ENCODE data around the gene RNPS1. TPM values are rescaled to one million over a fixed set of nuclear protein-coding genes. Genes with fewer than 3 reads are reported as not detected.

Gene RNPS1
- total RNA-seq, 5 donors from 2014 or later (not counting 1 experiment from before 2014, with no cell fraction given): 163 to 203 (median 181) TPM

DNA sequence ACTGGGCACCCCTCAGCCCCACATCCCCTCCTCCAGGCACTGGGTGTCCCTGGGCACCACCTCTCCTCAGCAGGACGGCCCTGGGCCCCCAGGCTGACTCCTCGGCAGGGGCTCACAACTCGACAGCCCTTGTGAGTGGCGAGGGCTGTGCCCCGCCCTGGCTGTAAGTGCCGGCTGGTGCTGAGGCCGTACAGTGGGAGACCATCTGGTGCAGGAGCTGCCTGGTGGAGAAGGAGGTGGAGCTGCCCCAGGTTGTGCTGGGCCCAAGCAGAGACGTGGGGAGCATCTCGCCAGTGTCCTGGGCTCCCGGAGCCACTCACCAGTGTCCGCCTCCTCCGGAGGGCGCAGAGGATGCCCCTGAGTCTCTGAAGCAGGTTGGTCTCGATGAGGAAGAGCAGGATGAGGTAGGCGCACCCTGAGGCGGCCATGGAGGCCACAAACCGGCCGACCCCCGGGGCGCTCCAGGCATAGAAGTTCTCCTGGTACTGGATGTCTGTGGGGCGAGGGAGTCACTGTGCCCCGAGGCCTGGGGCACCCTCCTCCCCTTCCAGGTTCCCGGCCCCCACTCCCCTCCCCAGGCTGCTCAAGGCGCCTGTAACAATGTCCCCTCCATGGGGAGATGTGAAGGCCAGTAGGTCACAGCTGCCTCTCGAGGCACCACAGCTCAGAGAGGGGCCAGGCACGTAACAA lies 15.1 kb upstream of the RNPS1 start:
- DNase-seq (no peak), ATAC-seq (replicated peaks in 1 of 4) (no peak)
- Mint-ChIP-seq H3K27ac (no peak overlapping the region), H3K36me3 (peaks cover 8% of the 10 kb centered on the region), H3K9me3 (no peaks in the 10 kb centered on the region), H3K27me3 (no peaks in the 10 kb centered on the region), H3K4me3 (no peak overlapping the region), H3K4me1 (no peaks in the 10 kb centered on the region)
- Histone ChIP-seq H3K27ac (ENCODE audit: low read length) (no peak overlapping the region), H3K9me3 (no peaks in the 10 kb centered on the region), H3K4me3 (ENCODE audit: control insufficient read depth in 1 of 2, extremely low read depth in 1 of 2, low read length in 1 of 2) (no peak overlapping the region), H3K36me3 (ENCODE audit: control insufficient read depth in 2 of 2, extremely low read depth in 1 of 2, insufficient read depth in 1 of 2, low read length in 1 of 2) (no peaks in the 10 kb centered on the region), H3K27me3 (replicated peaks in 1 of 2; ENCODE audit: control insufficient read depth in 2 of 2, extremely low read depth in 1 of 2, insufficient read depth in 2 of 2, low read length in 1 of 2) (no peaks in the 10 kb centered on the region), H3K4me1 (ENCODE audit: control insufficient read depth in 1 of 2, extremely low read depth in 1 of 2, insufficient read depth in 2 of 2, low read length in 2 of 2) (no peaks in the 10 kb centered on the region)
- ChIA-PET CTCF (no interaction called here), POLR2A (no interaction called here)
- WGBS (ENCODE audit: insufficient coverage): 85% methylated on average over 10 of the region's 26 CpGs

DNA sequence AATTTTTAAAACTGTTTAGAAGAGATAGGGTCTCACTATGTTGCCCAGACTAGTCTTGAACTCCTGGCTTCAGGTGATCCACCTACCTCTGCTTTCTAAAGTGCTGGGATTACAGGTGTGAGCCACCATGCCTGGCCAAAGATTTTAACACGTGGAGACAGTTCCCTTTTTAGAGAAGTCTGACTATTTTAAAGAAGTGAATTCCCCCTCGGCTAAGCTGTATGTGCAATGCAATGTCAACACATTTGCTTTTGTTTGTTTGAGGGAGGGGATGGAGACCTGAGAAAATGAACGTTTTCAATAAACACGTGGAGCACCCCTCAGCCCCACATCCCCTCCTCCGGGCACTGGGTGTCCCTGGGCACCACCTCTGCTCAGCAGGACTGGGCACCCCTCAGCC lies 14.3 kb upstream of the RNPS1 start:
- no peaks in the 10 kb centered on the region for H3K4me1 Mint-ChIP-seq
- H3K36me3 ChIP-seq (ENCODE audit: control insufficient read depth in 2 of 2, extremely low read depth in 1 of 2, insufficient read depth in 1 of 2, low read length in 1 of 2): no peaks in the 10 kb centered on the region
- no peak for DNase-seq
- H3K4me3 ChIP-seq (ENCODE audit: control insufficient read depth in 1 of 2, extremely low read depth in 1 of 2, low read length in 1 of 2): no peak overlapping the region
- H3K27ac ChIP-seq (ENCODE audit: low read length): no peak overlapping the region
- no peak for ATAC-seq (replicated peaks in 1 of 4)
- H3K27me3 Mint-ChIP-seq: no peaks in the 10 kb centered on the region
- H3K36me3 Mint-ChIP-seq: peaks cover 8% of the 10 kb centered on the region
- no peaks in the 10 kb centered on the region for H3K27me3 ChIP-seq (replicated peaks in 1 of 2; ENCODE audit: control insufficient read depth in 2 of 2, extremely low read depth in 1 of 2, insufficient read depth in 2 of 2, low read length in 1 of 2)
- WGBS (ENCODE audit: insufficient coverage): no CpG with 5 or more reads among the region's 5 CpGs
- H3K4me1 ChIP-seq (ENCODE audit: control insufficient read depth in 1 of 2, extremely low read depth in 1 of 2, insufficient read depth in 2 of 2, low read length in 2 of 2): no peaks in the 10 kb centered on the region
- H3K9me3 ChIP-seq: no peaks in the 10 kb centered on the region
- ChIA-PET CTCF (no interaction called here), POLR2A (no interaction called here)
- no peaks in the 10 kb centered on the region for H3K9me3 Mint-ChIP-seq
- no peak overlapping the region for H3K4me3 Mint-ChIP-seq
- H3K27ac Mint-ChIP-seq: no peak overlapping the region

DNA sequence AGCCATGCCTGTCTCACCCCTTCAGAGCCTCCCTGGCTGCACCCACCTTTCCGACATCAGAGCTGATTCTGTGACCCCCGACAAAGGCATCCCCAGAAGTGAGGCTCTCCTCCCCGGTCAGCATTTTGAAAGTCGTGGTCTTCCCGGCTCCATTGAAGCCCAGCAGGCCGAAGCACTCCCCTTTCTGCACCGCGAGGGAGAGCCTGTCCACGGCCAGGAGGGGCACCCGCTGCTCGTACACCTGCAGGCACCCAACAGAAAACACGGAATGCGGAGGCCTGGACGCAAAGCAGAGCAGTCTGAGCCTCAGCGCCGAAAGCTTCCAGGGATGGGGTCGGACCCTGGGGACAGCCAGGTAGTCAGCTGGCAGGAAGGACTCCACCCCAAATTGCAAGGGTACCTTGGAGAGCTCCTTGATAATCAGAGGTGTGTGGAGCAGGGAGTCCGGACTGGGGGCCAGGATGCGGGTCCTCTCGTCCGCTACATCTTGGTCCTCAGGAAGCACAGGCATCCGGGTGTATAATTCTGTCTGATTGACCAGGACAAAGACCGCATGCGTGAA lies 13.1 kb upstream of the RNPS1 start:
- Histone ChIP-seq H3K9me3 (no peaks in the 10 kb centered on the region), H3K36me3 (ENCODE audit: control insufficient read depth in 2 of 2, extremely low read depth in 1 of 2, insufficient read depth in 1 of 2, low read length in 1 of 2) (no peaks in the 10 kb centered on the region), H3K4me1 (ENCODE audit: control insufficient read depth in 1 of 2, extremely low read depth in 1 of 2, insufficient read depth in 2 of 2, low read length in 2 of 2) (no peaks in the 10 kb centered on the region), H3K27ac (ENCODE audit: low read length) (no peak overlapping the region), H3K27me3 (replicated peaks in 1 of 2; ENCODE audit: control insufficient read depth in 2 of 2, extremely low read depth in 1 of 2, insufficient read depth in 2 of 2, low read length in 1 of 2) (no peaks in the 10 kb centered on the region), H3K4me3 (ENCODE audit: control insufficient read depth in 1 of 2, extremely low read depth in 1 of 2, low read length in 1 of 2) (no peak overlapping the region)
- Mint-ChIP-seq H3K27me3 (no peaks in the 10 kb centered on the region), H3K27ac (no peak overlapping the region), H3K9me3 (no peaks in the 10 kb centered on the region), H3K4me3 (no peak overlapping the region), H3K4me1 (no peaks in the 10 kb centered on the region), H3K36me3 (peaks cover 8% of the 10 kb centered on the region)
- no peak for DNase-seq
- ChIA-PET POLR2A (interaction anchor here in 1 of 2 donors (0.6 kb wide), 1 partner anchor 24 kb away, joined by 3 read pairs; no protein-coding TSS in a partner anchor), CTCF (interaction anchor here in 1 of 2 donors (0.6 kb wide), 1 partner anchor 49 kb away, joined by 7 read pairs; no protein-coding TSS in a partner anchor)
- WGBS (ENCODE audit: insufficient coverage): 92% methylated on average over 23 of the region's 24 CpGs
- no peak for ATAC-seq (replicated peaks in 1 of 4)

DNA sequence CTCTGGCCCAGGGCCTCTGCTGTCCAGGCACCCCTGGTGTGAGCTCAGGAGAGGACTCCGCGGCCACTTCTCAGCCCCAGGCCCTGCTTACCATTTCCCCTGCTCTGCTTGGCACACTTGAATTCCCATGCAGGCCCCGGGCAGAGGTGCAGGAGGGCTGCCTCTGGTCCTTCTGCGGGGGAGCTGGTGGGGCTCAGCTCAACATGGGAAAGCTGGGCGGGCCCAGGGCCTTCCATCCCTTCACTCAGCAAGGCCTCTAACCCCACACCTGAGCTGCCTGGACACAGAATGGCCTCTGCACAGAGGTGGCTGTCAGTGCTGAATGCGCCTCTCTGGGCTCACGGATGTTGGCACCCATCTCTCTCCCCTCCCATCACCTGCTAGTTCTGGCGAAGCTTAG lies 12.5 kb upstream of the RNPS1 start:
- no peak overlapping the region for H3K4me3 ChIP-seq (ENCODE audit: control insufficient read depth in 1 of 2, extremely low read depth in 1 of 2, low read length in 1 of 2)
- no peak for ATAC-seq (replicated peaks in 1 of 4)
- no peak for DNase-seq
- Mint-ChIP-seq H3K27me3 (no peaks in the 10 kb centered on the region), H3K27ac (no peak overlapping the region), H3K4me1 (no peaks in the 10 kb centered on the region), H3K36me3 (peaks cover 8% of the 10 kb centered on the region), H3K4me3 (no peak overlapping the region), H3K9me3 (no peaks in the 10 kb centered on the region)
- H3K4me1 ChIP-seq (ENCODE audit: control insufficient read depth in 1 of 2, extremely low read depth in 1 of 2, insufficient read depth in 2 of 2, low read length in 2 of 2): no peaks in the 10 kb centered on the region
- H3K27ac ChIP-seq (ENCODE audit: low read length): no peak overlapping the region
- no peaks in the 10 kb centered on the region for H3K36me3 ChIP-seq (ENCODE audit: control insufficient read depth in 2 of 2, extremely low read depth in 1 of 2, insufficient read depth in 1 of 2, low read length in 1 of 2)
- ChIA-PET POLR2A (interaction anchor here in 1 of 2 donors (0.6 kb wide), 1 partner anchor 25 kb away, joined by 3 read pairs; no protein-coding TSS in a partner anchor), CTCF (no interaction called here)
- H3K9me3 ChIP-seq: no peaks in the 10 kb centered on the region
- WGBS (ENCODE audit: insufficient coverage): 90% methylated on average over 6 of the region's 8 CpGs
- no peaks in the 10 kb centered on the region for H3K27me3 ChIP-seq (replicated peaks in 1 of 2; ENCODE audit: control insufficient read depth in 2 of 2, extremely low read depth in 1 of 2, insufficient read depth in 2 of 2, low read length in 1 of 2)

DNA sequence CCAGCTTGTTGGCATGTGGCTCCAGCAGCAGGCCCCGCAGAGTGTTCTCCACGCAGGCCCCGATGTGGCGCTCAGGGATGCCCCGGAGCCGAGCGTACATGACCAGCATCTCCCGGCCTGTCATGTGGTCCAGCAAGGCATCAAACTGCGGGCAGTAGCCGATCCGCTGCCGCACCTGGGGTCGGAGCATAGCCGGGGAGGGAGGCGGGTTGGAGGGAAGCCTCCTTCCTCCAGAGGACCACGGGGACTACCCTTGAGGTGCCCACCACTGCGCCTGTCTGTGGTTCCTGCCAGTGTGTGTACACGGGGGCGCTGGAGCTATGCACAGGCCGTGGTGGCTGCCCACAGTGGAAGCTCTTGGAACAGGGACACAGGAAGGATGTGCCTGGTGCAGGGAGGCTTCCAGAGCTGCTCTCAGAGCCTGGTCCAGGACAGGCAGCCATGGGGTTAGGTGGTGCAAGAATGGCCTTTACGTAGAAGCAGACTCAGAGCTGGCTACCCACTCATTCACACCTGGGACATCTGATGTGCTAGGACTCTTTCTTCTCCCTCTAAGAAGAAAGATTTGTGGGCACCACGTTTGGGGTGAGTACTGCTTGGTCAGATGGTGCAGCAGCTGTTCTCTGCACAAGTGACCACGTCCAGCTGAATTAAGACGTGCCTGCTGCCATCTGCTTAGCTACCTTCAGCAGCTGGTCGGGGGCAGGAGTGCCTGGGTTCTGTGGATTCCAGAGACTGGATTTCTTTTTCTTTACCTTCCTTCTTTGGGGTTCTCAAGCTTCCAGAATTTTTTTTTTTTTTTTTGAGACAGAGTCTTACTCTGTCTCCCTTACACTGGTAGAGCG lies 11.3 kb upstream of the RNPS1 start:
- H3K4me3 ChIP-seq (ENCODE audit: control insufficient read depth in 1 of 2, extremely low read depth in 1 of 2, low read length in 1 of 2): no peak overlapping the region
- ChIA-PET CTCF (interaction anchor here in 1 of 2 donors (0.6 to 0.7 kb wide), 2 partner anchors 42 to 124 kb away, joined by 4 to 5 read pairs; no protein-coding TSS in a partner anchor), POLR2A (interaction anchor here in 1 of 2 donors (0.6 kb wide), 1 partner anchor 219 kb away, joined by 4 read pairs; no protein-coding TSS in a partner anchor)
- no peak overlapping the region for H3K27ac ChIP-seq (ENCODE audit: low read length)
- Mint-ChIP-seq H3K27ac (no peak overlapping the region), H3K9me3 (no peaks in the 10 kb centered on the region), H3K36me3 (peaks cover 8% of the 10 kb centered on the region), H3K4me3 (no peak overlapping the region), H3K27me3 (no peaks in the 10 kb centered on the region), H3K4me1 (no peaks in the 10 kb centered on the region)
- H3K4me1 ChIP-seq (ENCODE audit: control insufficient read depth in 1 of 2, extremely low read depth in 1 of 2, insufficient read depth in 2 of 2, low read length in 2 of 2): no peaks in the 10 kb centered on the region
- H3K27me3 ChIP-seq (replicated peaks in 1 of 2; ENCODE audit: control insufficient read depth in 2 of 2, extremely low read depth in 1 of 2, insufficient read depth in 2 of 2, low read length in 1 of 2): no peaks in the 10 kb centered on the region
- 90% methylated on average over 21 of the region's 26 CpGs for WGBS (ENCODE audit: insufficient coverage)
- DNase-seq (no peak), ATAC-seq (replicated peaks in 1 of 4) (no peak)
- no peaks in the 10 kb centered on the region for H3K9me3 ChIP-seq
- no peaks in the 10 kb centered on the region for H3K36me3 ChIP-seq (ENCODE audit: control insufficient read depth in 2 of 2, extremely low read depth in 1 of 2, insufficient read depth in 1 of 2, low read length in 1 of 2)

DNA sequence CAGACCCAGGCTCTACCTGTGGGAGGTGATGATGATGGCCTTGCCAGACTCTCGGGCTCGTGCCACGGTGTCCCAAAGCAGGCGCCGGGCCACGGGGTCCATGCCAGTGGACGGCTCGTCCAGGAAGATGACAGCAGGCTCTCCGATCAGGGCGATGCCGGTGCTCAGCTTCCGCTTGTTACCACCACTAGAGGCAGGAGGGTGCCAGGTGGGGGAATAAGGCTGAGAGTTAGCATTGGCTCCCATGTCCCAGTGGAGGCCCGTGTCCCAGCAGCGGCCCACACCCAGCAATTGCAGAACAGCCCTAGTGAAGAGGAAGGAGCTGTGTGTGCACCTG lies 10.3 kb upstream of the RNPS1 start:
- no peaks in the 10 kb centered on the region for H3K27me3 Mint-ChIP-seq
- ChIA-PET POLR2A (no interaction called here), CTCF (no interaction called here)
- Histone ChIP-seq H3K27me3 (replicated peaks in 1 of 2; ENCODE audit: control insufficient read depth in 2 of 2, extremely low read depth in 1 of 2, insufficient read depth in 2 of 2, low read length in 1 of 2) (no peaks in the 10 kb centered on the region), H3K36me3 (ENCODE audit: control insufficient read depth in 2 of 2, extremely low read depth in 1 of 2, insufficient read depth in 1 of 2, low read length in 1 of 2) (no peaks in the 10 kb centered on the region), H3K4me1 (ENCODE audit: control insufficient read depth in 1 of 2, extremely low read depth in 1 of 2, insufficient read depth in 2 of 2, low read length in 2 of 2) (no peaks in the 10 kb centered on the region), H3K27ac (ENCODE audit: low read length) (no peak overlapping the region), H3K4me3 (ENCODE audit: control insufficient read depth in 1 of 2, extremely low read depth in 1 of 2, low read length in 1 of 2) (no peak overlapping the region), H3K9me3 (no peaks in the 10 kb centered on the region)
- ATAC-seq (replicated peaks in 1 of 4) (no peak), DNase-seq (no peak)
- H3K27ac Mint-ChIP-seq: no peak overlapping the region
- no peaks in the 10 kb centered on the region for H3K9me3 Mint-ChIP-seq
- H3K36me3 Mint-ChIP-seq: peaks cover 4% of the 10 kb centered on the region
- 97% methylated on average over 14 of the region's 14 CpGs for WGBS (ENCODE audit: insufficient coverage)
- no peak overlapping the region for H3K4me3 Mint-ChIP-seq
- H3K4me1 Mint-ChIP-seq: no peaks in the 10 kb centered on the region

Measured in T-cell (primary cell).